Measurements from ENCODE around the gene CEP295NL.
"Not testable (repeated sequence)": the region's sequence is repeated elsewhere in the genome, so short reads cannot be mapped to it uniquely, and the experiment has no call there.

Gene CEP295NL

DNA sequence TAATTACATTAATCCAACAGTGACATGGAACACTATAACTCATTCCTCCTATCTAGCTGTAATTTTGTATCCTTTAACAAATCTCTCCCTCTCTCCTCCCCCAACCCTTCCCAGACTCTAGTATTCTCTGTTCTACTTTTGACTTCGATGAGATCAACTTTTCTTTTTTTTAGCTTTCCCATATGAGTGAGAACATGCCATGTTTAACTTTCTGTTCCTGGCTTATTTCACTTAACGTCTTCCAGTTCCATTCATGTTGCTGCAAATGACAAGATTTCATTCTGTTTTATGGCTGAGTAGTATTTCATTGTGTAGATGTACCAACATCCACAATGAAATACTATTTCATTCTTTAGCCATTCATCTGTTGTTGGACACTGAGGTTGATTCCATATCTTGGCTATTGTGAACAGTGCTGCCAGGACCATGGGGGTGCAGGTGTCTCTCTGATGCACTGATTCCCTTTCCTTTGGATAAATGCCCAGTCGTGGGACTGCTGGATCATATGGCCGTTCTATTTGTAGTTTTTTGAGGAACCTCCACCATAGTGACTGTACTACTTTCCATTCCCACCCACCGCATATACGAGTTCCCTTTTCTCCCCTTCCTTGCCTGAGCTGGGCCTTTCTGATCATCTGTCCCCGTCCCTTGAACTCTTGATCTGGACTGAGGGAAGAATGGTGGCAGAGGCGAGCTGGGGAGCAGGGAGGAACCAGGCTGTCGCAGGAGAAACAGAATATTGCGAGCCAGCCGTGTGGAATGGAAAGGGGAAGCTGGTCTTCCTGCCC lies 7.7 kb upstream of the CEP295NL start:
- TF ChIP-seq, protein P1, sequence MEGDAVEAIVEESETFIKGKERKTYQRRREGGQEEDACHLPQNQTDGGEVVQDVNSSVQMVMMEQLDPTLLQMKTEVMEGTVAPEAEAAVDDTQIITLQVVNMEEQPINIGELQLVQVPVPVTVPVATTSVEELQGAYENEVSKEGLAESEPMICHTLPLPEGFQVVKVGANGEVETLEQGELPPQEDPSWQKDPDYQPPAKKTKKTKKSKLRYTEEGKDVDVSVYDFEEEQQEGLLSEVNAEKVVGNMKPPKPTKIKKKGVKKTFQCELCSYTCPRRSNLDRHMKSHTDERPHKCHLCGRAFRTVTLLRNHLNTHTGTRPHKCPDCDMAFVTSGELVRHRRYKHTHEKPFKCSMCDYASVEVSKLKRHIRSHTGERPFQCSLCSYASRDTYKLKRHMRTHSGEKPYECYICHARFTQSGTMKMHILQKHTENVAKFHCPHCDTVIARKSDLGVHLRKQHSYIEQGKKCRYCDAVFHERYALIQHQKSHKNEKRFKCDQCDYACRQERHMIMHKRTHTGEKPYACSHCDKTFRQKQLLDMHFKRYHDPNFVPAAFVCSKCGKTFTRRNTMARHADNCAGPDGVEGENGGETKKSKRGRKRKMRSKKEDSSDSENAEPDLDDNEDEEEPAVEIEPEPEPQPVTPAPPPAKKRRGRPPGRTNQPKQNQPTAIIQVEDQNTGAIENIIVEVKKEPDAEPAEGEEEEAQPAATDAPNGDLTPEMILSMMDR (IDR thresholded peaks at IDR 0.05; ENCODE audit: low read depth, low read length), result no peak
- no peak for DNase-seq (ENCODE audit: extremely low read depth, low read depth)

DNA sequence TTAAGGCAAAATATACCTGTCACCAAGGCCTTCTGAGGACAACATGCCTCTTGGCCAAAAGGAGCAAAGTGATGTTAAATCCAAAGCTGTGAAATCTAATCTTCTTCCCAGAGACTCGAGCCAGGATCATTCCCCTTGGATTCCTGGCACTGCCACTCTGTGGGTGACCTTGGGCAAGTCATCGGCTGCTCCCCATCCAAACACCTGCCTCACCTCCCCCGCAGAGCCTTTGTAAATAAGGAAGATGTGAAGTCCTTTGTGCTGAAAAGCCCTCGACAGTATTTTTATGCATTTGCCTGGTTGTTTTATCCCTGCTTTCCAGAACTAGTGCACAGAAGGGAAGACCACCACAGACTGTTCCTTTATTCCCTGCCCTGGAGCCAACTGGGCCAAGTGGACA lies 5.4 kb upstream of the CEP295NL start:
- TF ChIP-seq, protein P1 (IDR thresholded peaks at IDR 0.05; ENCODE audit: low read depth, low read length), result no peak
- no peak for DNase-seq (ENCODE audit: extremely low read depth, low read depth)

DNA sequence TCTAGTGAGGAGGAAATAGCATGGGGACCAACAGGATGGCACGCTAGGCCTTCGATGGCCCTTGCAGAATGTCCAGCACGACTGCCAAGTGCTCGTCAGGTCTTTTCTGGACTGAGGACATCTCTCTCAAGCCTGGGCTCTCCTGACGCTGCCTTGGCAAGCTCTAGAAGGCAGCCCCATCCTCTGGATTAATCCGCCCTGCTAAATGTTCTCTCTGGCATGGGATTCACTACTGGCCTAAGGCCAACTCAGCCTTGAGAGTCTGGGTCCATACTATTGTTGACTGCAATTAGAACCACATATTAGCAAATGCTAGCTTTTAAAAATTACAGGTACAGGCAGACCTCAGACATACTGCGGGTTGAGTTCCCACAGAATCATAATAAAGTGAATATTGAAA lies 2.5 kb upstream of the CEP295NL start:
- no peak for DNase-seq (ENCODE audit: extremely low read depth, low read depth)
- TF ChIP-seq, protein P1 (IDR thresholded peaks at IDR 0.05; ENCODE audit: low read depth, low read length), result no peak

DNA sequence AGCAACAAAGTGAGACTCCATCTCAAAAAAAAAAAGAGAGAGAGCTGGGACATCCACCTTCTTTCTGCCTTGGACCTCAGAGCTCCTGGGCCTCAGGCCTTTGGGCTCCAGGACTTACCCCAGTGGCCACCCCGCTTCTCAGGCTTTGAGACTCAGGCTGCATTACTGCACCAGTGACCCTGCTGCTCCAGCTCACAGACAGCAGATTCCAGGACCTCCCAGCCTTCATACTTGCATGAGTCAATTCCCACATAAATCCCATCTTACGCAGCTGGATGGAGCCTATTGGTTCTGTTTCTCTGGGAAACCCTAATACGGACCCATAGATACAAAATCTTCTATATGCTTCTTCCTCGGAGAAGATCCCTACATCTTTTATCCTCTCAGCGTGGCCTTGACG lies 2.1 kb upstream of the CEP295NL start:
- no peak for DNase-seq (ENCODE audit: extremely low read depth, low read depth)
- TF ChIP-seq, protein P1 (IDR thresholded peaks at IDR 0.05; ENCODE audit: low read depth, low read length), result no peak

DNA sequence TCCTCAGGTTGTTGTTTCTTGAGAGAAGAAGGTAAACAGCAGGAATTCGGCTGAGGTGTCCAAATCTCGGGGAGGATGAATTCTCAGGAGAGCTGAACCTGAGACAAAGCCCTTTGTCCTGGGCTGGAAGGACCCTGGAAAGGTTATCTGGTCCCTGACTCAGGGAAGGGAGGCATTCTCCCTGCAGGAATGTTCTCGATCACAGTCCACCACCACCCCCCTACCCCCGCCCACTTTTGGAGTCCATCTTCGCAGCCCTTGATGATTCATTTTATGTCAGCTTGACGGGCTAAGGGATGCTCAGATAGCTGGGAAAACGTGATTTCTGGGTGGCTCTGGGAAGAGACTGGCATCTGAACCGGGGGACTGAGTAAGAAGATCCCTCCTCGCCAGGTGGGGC lies 1.4 kb upstream of the CEP295NL start:
- no peak for DNase-seq (ENCODE audit: extremely low read depth, low read depth)
- TF ChIP-seq, protein P1 (IDR thresholded peaks at IDR 0.05; ENCODE audit: low read depth, low read length), result no peak

DNA sequence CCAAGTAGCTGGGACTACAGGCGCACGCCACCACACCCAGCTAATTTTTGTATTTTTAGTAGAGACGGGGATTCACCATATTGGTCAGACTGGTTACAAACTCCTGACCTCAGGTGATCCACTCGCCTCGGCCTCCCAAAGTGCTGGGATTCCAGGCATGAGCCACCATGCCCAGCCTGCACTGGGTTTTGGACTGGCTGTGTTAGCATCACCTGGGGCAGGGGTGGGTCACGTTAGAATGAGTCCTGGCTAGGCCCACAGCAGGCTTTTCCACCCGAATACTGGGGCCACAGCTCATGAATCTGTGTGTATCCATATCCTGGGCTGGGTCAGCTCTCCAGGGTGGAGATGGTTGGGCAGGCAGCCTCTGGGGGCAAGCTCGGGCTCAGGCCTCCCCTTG lies 770 bp downstream of the CEP295NL start:
- not testable (repeated sequence) for DNase-seq (ENCODE audit: extremely low read depth, low read depth)

DNA sequence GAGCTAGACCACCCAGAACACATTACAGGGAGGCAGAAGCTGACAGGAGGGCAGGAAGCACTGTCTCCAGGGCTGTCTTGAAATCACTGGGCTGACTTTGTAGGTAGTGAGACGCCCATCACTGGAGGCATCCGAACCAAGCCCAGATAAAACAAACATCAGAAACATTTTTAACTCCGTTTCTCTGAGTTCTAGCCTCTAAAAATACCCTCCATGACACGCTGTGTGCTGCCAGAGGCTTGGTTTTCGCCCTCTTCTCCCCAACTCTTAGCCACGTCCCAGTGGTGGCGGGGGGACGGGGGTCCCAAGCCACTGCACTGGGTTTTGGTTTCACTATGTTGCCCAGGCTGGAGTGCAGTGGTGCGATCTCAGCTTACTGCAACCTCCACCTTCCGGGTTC lies 1.2 kb downstream of the CEP295NL start:
- TF ChIP-seq, protein P1 (IDR thresholded peaks at IDR 0.05; ENCODE audit: low read depth, low read length), result no peak
- DNase-seq (ENCODE audit: extremely low read depth, low read depth), result no peak

DNA sequence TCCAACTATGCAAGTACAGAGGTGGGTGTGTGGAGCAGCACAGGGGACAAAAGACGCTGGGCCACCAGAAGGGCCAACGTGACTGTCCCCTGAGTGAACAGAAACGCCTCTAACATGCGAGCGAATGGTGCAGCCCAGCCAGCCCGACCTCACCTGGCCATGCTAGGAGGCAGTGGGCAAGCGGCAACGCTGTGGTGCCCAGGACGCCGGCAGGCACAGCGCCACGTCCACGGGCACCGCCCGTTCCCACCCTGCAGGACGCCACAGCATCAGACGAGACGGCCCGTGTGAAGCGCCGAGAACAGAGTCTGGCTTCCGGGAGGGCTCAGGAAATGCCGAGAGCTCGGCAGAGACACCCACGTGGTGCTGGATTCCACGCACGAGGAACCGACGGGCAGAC lies 2.2 kb downstream of the CEP295NL start:
- TF ChIP-seq, protein P1 (IDR thresholded peaks at IDR 0.05; ENCODE audit: low read depth, low read length), result no peak

More for the DNA sequence above, 2.2 kb downstream of the CEP295NL start:
- no peak for DNase-seq (ENCODE audit: extremely low read depth, low read depth)

Measured in AG09319 (cell line).